Aorta (tissue), 5 donors: ENCODE measurements around the gene C4B. TPM values are rescaled to one million over a fixed set of nuclear protein-coding genes. Genes with fewer than 3 reads are reported as not detected.
A peak's percentile ranks its signal among the peaks of the same experiment; 100 is the strongest.
"Not testable (repeated sequence)": the region's sequence is repeated elsewhere in the genome, so short reads cannot be mapped to it uniquely, and the experiment has no call there.

Experiments
- ATAC-seq: fragments of 200-7000 bp; cut with Tn5 transposase; one replicate; pipeline ENCODE4 v1.9.1; 2022; ENCODE audit warnings: moderate library complexity; ENCODE audit not compliant: low FRiP score
- DNase-seq, 2 donors: peaks; one replicate each; pipeline ENCODE4 v3.0.0-alpha.2; 2020
- H3K27ac ChIP-seq, 2 donors: one replicate each; pipeline ENCODE4 v1.5.1; 2013; ENCODE audit warnings: low read length in 2 of 2, mild to moderate bottlenecking in 2 of 2, moderate library complexity in 2 of 2, control low read depth in 1 of 2, inconsistent platforms in 1 of 2, low read depth in 1 of 2
- H3K27me3 ChIP-seq, 2 donors: one replicate each; pipeline ENCODE4 v1.6.1; 2013; ENCODE audit warnings: control low read depth in 1 of 2, low read length in 1 of 2, mild to moderate bottlenecking in 1 of 2, moderate library complexity in 1 of 2; ENCODE audit not compliant: insufficient read depth in 2 of 2, control insufficient read depth in 1 of 2
- H3K36me3 ChIP-seq, 2 donors: one replicate each; pipeline ENCODE4 v1.6.1; 2013; ENCODE audit warnings: control low read depth in 1 of 2, low read length in 1 of 2, mild to moderate bottlenecking in 1 of 2; ENCODE audit not compliant: insufficient read depth in 2 of 2, control insufficient read depth in 1 of 2
- H3K4me1 ChIP-seq, 2 donors: one replicate each; pipeline ENCODE4 v1.6.1; 2013; ENCODE audit warnings: low read length in 2 of 2, control low read depth in 1 of 2, mild to moderate bottlenecking in 1 of 2, moderate library complexity in 1 of 2; ENCODE audit not compliant: insufficient read depth in 2 of 2, control insufficient read depth in 1 of 2
- H3K4me3 ChIP-seq, 2 donors: one replicate each; pipeline ENCODE4 v1.5.1; 2013; ENCODE audit warnings: low read length in 2 of 2, control low read depth in 1 of 2, mild to moderate bottlenecking in 1 of 2
- H3K9me3 ChIP-seq: one replicate; pipeline ENCODE4 v1.6.1; 2013; ENCODE audit warnings: mild to moderate bottlenecking, low read length; ENCODE audit not compliant: control insufficient read depth
- WGBS, 2 donors: extraction: QIAGEN DNeasy Blood & Tissue Kit; methylation state at CpG; one replicate each; pipeline ENCODE4 v1.1.7; 2013; 5-methylcytosine and 5-hydroxymethylcytosine counted together
- intact Hi-C, 2 donors: fragments of 100-400 bp; cut with DNase I; formaldehyde crosslinking; loops; one replicate each; pipeline versions ENCODE4 v1.14.2 to v1.15.0; 2022
- polyA plus RNA-seq, 2 donors: library from polyadenylated mRNA; stranded (reverse); fragments of 200-250 nt; gene quantifications; one replicate each; pipeline ENCODE4 v1.2.3, GENCODE V29; 2013
- total RNA-seq, 2 donors: library from RNA; stranded (reverse); fragmentation: NEBNext Ultra II Directional; extraction: Animal tissue kit (Norgen Biotek cat#: 25700); gene quantifications; one replicate each; pipeline ENCODE4 v1.2.1, GENCODE V29; 2021
- donor health status: healthy with polysubstance abuse.
- donor health status: Bipolar disorder and iron deficiency.
- donor health status: DM: no; HTN: no; CAD: no.
- donor health status: DM: no; HTN: no; CAD: no.
- donor health status: DM: yes; HTN: yes; CAD: no.

The C4B gene
- total and polyA plus RNA-seq, 4 donors: 10.8 to 225 (median 98.9) TPM

GRCh38 chr6:31978831-31979230 is 35.8 kb upstream of the C4B start:
- DNase-seq (peak; percentile 9 to 24), ATAC-seq (no peak)
- H3K9me3 ChIP-seq: no peaks in the 10 kb centered on the region
- no peak overlapping the region for H3K27ac ChIP-seq
- WGBS, 2 donors: 80 to 90% methylated on average over 5 of the region's 5 CpGs
- H3K36me3 ChIP-seq: peaks cover 0 to 5% of the 10 kb centered on the region in 2 donors
- intact Hi-C loops: loop anchor here in 1 of 2 donors (10.0 kb wide), 1 partner anchor 196 kb away; the partner anchor contains the start of genes AGPAT1 and RNF5
- H3K27me3 ChIP-seq: no peaks in the 10 kb centered on the region
- H3K4me1 ChIP-seq: no peaks in the 10 kb centered on the region
- no peak overlapping the region for H3K4me3 ChIP-seq

- Histone ChIP-seq H3K27me3 (no peaks in the 10 kb centered on the region), H3K4me3 (no peak overlapping the region), H3K4me1 (no peaks in the 10 kb centered on the region), H3K27ac (peak overlapping the region in 1 of 2 donors; percentile 11), H3K36me3 (peaks cover 0 to 5% of the 10 kb centered on the region in 2 donors), H3K9me3 (no peaks in the 10 kb centered on the region)
- intact Hi-C loops: loop anchor here in 1 of 2 donors (10.0 kb wide), 1 partner anchor 195 kb away; the partner anchor contains the start of genes AGPAT1 and RNF5
- 85 to 92% methylated on average over 3 of the region's 3 CpGs for WGBS, 2 donors
- ATAC-seq (no peak), DNase-seq (peak; percentile 5 to 38)
Measured at GRCh38 chr6:31979238-31979898, 35.2 kb upstream of the C4B start.

GRCh38 chr6:31980195-31980876 is 34.3 kb upstream of the C4B start:
- ATAC-seq, H3K36me3 ChIP-seq, H3K27me3 ChIP-seq, H3K4me1 ChIP-seq, H3K27ac ChIP-seq, H3K9me3 ChIP-seq, H3K4me3 ChIP-seq, intact Hi-C loops: not testable (repeated sequence)
- DNase-seq: peak in 1 of 2 donors; percentile 31
- WGBS, 2 donors: 88 to 89% methylated on average over 12 to 13 of the region's 13 CpGs

GRCh38 chr6:31980998-31981397 is 33.6 kb upstream of the C4B start:
- ATAC-seq, H3K4me1 ChIP-seq, H3K27ac ChIP-seq, H3K9me3 ChIP-seq, H3K4me3 ChIP-seq, DNase-seq, H3K27me3 ChIP-seq, H3K36me3 ChIP-seq, intact Hi-C loops: not testable (repeated sequence)
- WGBS, 2 donors: no CpG with 5 or more reads among the region's 5 CpGs

- intact Hi-C loops: not testable (repeated sequence)
- ATAC-seq: peak; percentile 33
- WGBS, 2 donors: no CpG with 5 or more reads among the region's 7 CpGs
Measured at GRCh38 chr6:31981744-31982143, 32.9 kb upstream of the C4B start, which contains the start of gene C4A. Gene C4A (plus strand): TSS chr6:31982057. CDS start chr6:31982108, 51 bp downstream.

GRCh38 chr6:31989363-31989762 is 25.2 kb upstream of the C4B start:
- H3K9me3 ChIP-seq, DNase-seq, H3K27me3 ChIP-seq, ATAC-seq, H3K4me1 ChIP-seq, H3K36me3 ChIP-seq, H3K4me3 ChIP-seq, H3K27ac ChIP-seq, intact Hi-C loops: not testable (repeated sequence)
- no CpG with 5 or more reads among the region's 10 CpGs for WGBS, 2 donors

More at GRCh38 chr6:31981744-31982143, 32.9 kb upstream of the C4B start, which contains the start of gene C4A:
- not testable (repeated sequence) for H3K4me3 ChIP-seq, H3K9me3 ChIP-seq, H3K4me1 ChIP-seq, H3K36me3 ChIP-seq, H3K27me3 ChIP-seq, DNase-seq, H3K27ac ChIP-seq

GRCh38 chr6:31994421-31994820 is 20.2 kb upstream of the C4B start:
- ATAC-seq, intact Hi-C loops, H3K27me3 ChIP-seq, H3K9me3 ChIP-seq, H3K4me3 ChIP-seq, H3K27ac ChIP-seq, H3K36me3 ChIP-seq, H3K4me1 ChIP-seq: not testable (repeated sequence)
- peak in 1 of 2 donors; percentile 8 for DNase-seq
- WGBS, 2 donors: 95 to 96% methylated on average over 8 to 11 of the region's 14 CpGs

GRCh38 chr6:31996385-31996784 is 18.2 kb upstream of the C4B start:
- peak in 1 of 2 donors; percentile 35 for DNase-seq
- H3K9me3 ChIP-seq, H3K27me3 ChIP-seq, H3K36me3 ChIP-seq, H3K4me3 ChIP-seq, ATAC-seq, H3K4me1 ChIP-seq, H3K27ac ChIP-seq, intact Hi-C loops: not testable (repeated sequence)
- WGBS, 2 donors: 88 to 91% methylated on average over 6 of the region's 6 CpGs
